ENCODE measurements around the gene PLK2.

PLK2 gene

DNA sequence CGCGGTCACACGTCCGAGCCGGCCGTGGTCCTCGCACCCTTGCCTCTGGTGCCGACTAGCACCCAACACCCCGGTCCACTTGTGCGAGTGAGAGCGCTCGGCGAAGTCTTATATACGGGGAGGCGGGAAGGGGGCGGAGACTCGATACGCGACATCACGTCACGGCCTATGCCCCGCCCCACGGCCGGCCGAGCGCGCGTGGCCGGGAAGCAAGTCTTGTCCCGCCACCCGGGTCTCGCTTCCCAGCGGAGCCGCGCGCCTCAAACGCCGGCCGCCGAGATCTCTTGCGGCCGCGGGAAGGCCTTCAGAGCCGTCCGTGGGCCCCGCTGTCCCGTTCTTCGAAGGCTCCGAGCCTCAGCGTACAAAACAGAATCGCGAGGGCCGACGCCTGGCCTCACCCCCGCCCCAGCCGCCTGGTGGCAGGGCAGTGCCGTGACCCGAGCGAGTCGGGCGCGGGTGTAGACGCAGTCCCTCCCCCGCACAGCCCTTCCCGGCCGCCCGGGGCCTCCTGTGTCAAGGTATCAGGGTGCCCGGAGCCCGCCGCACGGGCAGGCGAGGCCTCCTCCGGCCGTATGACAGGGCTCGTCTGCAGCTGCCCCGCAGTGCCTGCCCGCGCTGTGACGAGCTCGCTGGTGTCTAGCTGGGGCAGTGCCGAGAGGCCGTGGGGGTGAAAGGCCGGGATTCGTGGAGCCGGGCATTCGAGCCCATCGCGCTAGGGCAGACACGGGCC lies at the start of gene PLK2:
Gene PLK2, minus strand, starts transcription at position 85 of the 730 bp plus-strand sequence. CDS start 127 bp downstream, outside the sequence.
- no peak for DNase-seq

DNA sequence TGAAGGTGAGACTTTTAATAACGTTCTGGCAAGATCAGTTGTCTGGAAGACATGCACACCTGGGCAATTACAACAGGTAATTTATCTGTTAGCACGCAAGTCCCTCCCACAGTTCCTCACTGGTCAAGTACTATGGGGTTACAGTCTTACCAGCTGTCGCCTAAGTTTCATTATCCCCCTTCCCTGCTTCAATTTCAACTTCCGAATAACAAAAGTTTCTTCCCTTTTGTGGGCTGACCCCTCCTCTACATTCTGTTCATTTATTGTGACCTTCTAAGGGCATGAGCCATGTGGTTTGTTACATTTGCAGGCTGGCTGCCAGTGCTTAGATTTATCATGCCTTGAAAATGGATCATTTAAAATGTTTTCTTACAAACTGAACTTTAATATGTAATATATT lies 47.8 kb upstream of the PLK2 start:
- no peak for DNase-seq

DNA sequence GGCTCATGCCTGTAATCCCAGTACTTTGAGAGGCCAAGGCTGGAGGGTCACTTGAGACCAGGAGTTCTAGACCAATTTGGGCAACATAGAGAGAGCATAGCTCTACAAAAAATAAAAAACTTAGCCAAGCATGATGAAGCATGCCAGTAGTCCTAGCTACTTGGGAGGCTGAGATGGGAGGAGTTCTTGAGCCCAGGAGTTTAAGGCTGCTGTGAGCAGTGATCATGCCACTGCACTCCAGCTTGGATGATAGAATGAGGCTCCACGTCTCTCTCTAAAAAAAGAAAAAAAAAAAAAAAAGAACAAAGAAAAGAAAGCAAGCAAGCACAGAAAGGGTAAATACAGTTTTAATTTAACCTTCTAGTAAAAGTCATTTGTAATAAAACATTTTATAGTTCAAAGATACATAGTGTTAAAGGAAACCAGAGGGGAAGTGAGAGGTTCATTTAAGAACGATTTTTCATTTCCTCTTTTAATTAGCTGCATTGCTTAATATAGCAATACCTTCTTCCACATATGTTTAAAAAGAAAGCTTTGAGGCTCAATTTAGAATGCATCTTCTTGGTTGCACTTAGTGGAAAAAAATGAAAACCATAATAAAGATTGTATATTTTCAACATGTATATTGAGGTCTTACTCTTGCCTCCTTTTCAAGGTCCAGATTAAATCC lies 46.2 kb upstream of the PLK2 start:
- DNase-seq, result no peak

DNA sequence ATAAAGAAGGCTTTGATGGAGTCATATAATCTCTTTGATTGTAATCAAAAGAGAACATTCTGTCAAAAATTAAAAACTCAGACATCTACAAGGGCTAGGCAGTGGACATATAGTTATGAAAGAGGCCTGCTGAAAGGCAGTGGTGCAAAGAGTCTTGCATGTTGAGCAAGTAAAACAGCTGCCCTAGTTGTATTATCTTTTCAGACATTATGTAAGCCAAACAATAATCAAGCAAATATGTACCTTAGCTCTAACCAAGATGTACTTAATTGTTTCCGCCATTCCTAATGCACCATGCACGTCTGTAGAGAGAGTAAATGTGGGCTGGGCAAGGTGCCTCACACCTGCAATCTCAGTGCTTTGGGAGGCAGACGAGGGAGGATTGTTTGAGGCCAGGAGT lies 45.6 kb upstream of the PLK2 start:
- DNase-seq, result no peak

DNA sequence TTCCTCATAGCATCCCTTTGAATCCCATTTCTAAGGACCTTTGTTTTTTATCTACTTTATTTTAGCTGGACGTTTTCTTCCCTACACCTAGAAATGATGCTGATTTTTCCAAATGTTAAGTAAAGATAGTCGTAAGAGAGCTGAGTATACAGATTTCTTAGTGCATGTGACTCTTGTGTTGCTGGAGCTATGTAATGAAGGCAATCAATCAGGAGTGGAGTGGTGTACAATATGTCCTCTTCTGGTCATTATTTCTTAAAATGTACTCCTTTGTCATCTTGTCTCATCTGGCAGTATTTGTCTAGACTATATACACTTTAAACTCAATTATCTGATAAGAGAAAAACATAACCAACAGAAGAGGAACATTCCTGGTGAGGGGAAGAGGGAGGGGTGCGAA lies 44.9 kb upstream of the PLK2 start:
- no peak for DNase-seq

DNA sequence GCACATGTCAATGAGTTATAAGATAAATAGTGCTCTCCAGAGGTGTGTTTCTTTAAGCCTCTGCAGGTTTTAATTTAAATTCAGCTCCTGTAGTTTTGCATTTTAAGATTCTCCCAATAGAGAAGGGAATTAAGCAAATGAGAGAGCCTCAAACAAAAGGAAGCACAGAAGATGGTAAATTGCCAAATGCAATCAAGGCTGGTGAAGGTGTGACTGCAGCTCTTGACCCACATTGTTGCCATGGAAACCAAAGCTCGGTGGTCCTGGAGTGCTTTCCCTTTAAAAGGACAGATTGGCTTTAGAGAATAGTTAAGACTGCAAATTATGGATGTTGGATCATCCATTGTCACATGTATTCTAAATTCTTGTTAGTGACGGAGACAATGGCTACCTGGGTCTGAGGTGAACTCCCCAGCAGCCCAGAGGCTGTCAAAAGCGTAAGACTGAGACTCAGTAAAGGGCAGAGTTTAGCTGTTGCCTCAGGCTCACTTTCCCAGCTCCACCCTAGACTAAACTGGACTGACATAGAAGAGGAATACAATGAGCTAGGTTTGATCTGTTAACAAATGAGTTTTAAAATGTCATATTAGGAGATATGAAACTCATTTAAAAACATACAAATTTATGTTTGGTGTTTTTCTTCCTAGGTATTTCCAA lies 43.6 kb upstream of the PLK2 start:
- no peak for DNase-seq

DNA sequence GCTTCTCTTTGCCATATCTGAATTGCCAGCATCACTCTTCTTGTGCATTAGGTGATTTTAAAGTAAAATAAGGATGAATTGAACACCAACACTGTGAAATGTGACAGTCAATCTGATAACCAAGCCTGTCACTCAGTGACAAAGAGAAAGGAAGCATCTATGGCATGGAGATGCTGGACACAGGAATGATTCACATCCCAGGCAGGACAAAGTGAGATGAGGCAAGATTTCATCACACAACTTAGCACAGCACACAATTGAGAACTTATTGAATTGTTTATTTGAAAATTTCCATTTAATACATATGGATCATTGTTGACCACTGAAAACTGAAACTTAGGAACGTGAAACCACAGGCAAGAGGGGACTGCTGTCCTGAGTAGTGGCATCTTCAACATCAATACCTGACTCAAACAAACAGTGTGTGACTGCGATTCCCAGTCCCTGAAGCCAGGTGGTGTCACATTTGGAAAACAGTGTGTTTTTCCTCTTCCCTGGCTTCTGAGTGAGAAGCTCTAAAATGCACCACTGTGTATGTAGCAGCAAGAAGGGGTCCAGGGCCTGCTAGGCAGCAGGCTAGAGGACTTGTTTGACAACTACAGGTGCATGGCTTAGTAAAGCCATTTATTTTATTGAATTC lies 42.0 kb upstream of the PLK2 start:
- no peak for DNase-seq

DNA sequence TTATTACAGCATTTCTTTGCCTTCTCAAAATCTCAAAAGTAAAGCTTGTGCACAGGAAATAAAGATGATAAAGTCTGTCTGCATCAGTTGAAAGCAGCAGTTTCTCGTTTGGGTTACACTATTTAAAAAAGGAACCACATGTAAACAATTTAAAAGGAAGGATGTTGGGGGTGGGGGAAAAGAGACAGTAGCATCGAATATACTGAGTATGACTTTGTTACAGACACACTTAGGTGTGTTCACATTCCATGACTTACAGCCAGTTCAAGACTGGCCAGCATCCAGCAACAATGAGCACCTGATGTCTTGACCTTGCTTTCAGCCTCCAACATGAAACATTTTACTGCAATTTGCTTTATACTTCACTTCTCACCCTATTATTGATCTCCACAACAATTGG lies 40.1 kb upstream of the PLK2 start:
- no peak for DNase-seq

DNA sequence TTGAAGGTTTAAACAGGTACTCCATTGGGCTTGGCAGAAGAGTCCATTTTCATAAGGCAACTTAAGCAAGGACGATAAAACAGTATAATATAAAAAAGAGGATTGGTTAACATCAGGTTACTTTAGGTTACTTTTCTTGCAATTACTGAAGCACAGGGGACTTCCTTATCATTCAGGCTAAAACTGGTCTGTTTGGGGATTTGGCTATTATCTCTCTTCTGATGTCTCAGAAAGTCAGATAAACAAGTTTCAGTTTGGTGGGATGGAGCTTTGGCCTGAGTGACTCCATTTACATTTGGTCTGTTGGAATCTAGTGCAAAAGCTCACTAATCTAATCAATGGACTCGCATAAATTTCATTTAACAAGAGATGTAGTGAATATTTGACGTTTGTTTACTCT lies 39.3 kb upstream of the PLK2 start:
- DNase-seq, result no peak

DNA sequence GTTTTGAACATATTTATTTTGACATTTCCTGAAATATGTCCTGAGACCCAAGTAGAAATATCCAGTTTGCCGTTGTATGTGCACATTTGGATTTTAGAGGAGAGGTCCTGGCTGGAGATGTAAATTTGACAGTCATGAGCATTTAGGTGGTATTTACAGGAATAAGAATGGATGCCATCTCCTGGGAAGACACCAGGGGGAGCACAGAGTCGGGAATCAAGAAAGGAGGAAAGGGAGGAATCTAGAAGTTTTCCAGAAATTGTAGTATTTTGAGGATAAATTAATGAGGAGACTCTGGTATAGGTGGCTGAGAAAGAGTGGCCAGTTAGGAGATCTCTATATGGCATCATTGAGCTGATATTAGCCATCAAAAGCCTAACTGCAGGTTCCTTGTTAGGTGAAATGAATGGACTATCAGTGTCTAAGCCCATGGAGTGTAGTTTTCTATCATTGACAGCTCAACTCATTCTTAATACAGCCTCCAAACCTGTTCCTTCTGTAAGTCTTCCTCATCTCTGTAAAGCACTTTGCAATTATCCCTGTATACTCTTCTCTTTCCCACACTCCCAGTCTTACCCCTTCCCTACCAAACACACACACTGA lies 38.6 kb upstream of the PLK2 start:
- DNase-seq, result no peak

DNA sequence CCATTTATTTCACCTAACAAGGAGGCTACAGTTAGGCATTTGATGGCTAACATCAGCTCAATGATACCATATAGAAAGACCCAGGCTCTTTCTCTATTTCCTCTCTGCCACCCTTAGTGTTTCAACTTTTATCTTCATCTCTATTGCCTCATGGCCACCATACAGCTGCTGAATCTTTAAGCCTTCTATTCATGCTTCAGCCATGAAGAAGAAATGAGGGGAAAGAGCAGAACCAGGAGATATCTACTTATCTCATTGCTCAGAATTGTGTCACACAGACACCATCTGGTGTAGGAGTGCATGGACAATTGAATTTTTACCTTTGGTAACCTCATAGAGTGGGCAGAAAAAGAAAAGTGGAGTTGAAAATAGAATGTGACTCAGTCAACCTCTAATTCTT lies 38.0 kb upstream of the PLK2 start:
- no peak for DNase-seq

DNA sequence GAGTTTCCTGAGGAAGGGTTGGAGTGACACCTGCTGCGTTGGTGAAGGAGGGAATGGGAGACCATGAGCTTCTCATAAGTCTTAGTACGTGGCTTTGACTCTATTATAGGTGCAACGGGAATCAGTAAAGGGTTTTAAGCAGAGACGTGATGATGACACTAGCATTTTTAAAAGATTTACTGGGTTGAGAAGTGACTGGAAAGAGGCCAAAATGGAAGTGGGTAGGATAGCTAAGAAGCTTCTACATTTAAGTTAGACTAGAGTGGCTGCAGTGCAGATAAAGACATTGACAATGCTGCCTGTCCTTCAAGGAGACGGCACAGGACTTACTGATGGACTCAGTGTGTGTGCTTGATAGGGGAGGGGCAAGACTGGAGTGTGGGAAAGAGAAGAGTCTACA lies 37.5 kb upstream of the PLK2 start:
- no peak for DNase-seq

DNA sequence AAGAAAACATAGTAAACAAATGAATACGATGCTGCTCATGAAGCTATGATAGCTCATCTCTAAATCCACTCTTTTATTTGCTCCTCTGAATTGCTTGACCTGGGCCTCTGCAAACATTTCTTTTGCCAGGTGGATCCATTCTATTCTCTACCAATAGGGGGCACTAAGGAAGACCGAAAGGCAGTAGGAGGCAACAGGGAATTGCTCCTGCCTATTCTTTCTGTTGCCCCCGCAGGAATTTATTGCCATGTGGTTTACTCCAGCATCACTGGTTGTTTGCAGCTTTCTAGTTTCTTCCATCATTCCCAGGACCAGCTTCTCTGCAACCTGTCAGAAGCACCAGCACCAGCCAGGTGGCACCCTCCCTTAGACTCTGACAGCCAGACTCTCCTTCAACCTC lies 36.6 kb upstream of the PLK2 start:
- DNase-seq, result no peak

DNA sequence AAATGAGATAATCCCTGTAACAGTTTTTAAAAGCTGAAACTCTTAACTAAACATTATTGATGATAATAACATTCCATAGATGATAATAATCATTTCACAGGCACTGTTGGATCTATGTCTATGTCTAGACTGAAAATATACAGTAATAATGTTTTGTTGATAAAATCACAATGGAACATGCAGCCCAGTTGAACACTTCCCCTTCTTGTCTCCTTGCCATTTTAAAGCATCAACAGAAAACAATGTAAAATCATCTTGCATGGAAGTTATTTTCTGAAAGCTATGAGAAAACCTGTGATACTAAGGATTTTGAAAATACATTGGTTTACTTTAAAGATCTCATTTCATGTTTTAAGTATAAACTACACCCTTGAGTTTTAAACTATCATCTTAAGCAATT lies 33.3 kb upstream of the PLK2 start:
- DNase-seq, result no peak

DNA sequence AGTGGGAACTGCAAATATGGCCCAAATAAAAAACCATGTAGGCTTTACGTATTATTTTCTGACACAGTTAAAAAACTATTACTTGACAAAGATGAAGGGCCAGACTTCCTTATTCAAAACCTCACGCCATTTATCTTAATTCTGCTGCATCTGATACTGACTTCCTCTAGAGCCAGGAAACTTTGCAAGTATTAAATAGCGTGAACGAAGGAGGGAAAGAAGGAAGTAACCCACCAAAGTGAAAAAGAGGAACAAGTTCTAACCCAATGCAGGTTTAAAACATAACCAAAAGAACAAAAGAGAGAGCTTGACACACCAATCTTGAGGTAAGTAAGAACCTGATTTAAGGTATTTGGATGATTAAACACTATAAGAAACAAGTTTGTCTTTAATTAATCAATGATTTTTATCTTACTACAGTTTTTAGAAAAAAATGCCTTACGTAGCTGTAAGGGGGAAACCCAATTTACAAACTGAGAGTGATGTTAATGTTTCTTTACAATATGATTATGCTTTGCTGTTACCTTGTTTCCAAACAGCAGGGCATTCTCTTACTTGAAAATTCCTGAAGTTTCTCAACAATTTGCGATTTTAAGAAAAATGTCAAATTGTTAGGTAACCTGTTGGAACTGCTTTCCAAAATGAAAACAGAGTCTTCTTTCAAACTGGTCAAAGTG lies 31.5 kb upstream of the PLK2 start, which contains the start of gene GAPT:
Gene GAPT, plus strand, starts transcription at position 220 of the 677 bp plus-strand sequence. CDS start 3,102 bp downstream, outside the sequence.
- no peak for DNase-seq

DNA sequence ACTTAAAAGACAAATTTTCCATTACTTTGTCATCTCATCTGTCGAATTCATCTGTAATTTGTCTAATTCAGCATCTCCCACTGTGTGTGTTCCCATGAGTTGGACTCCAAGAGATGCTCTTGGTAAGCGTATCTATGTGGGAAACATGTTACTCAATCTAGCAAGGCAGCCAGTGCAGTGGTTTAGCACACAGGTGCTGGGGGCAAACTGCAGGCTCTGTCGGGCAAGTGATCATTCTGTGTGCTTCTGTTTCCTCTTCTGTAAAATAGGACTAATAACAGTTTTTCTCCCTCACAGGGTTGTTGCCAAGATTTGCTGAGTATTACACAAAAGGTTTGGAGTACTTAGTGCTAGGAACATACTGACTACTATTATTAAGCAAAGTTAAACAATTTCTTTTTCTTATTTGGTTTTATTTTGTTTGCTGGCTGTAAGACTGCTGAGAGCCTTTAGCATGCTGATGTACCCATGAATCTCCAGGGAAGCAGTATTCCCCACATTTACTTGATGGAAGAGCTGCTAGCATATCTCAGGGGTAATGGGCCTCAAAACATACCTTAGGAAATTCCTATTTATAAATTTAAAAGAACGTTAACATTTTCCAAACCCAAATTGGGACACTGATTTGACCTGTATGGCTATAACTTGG lies 30.6 kb upstream of the PLK2 start:
- no peak for DNase-seq

DNA sequence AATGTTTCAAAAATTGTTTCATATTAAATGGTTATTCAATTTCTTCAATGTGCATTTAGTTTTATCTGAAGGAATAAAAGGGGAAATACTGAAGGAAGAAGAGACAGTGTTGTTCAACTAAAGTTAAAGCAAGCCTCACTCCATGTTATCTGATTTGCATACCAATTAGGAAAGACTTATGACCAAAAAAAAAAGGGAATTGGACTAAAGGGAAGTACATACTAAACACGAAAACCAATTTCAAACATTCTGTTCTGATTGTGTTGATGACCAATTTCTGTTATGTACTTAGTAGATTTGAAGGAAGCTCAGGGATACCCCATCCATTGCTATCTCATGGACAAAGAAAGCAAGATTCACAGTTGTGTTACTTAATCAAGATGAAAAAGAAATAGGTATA lies 26.4 kb upstream of the PLK2 start:
- no peak for DNase-seq

DNA sequence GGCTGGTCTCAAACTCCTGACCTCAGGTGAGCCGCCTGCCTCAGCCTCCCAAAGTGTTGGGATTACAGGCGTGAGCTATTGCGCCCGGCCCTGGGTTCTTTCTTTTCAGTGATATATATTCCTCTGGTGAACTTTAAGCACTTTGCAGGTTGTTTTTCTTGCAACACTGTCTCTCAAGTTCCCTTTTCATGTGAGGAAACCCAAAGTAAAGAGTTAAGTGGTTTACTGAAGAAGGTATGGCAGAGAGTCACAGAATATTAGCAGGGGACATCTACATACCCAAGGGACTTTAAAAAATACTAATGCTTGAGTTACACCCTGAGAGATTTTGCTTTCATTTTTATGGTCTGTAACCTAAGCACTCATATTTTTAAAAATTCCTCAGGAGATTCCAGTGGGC lies 24.6 kb upstream of the PLK2 start:
- DNase-seq, result no peak

DNA sequence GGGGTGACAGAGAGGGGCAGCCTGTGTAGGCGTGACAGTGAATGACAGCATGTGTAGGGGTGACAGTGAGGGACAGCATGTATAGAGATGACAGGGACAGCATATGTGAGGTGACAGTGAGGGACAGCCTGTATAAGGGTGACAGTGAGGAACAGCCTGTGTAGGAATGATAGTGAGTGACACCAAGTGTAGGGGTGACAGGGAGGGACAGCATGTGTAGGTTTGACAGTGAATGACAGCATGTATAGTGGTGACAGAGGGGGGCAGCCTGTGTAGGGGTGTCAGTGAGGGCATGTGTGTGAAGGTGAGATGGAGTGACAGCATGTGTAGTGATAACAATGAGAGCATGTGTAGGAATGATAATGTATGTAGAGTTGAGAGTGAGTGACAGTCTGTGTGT lies 22.6 kb upstream of the PLK2 start:
- DNase-seq, result no peak

DNA sequence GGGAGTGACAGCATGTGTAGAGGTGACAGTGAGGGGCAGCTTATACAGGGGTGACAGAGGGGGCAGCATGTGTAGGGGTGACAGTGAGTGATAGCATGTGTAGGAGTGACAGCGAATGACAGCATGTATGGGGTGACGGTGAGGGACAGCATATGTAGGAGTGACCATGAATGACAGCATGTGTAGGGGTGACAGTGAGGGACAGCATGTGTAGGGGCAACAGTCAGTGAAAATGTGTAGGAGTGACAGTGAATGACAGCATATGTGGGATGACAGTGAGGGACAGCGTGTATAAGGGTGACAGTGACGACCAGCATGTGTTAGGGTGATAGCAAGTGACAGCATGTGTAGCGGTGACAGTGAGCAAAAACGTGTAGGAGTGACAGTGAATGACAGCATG lies 21.9 kb upstream of the PLK2 start:
- no peak for DNase-seq

DNA sequence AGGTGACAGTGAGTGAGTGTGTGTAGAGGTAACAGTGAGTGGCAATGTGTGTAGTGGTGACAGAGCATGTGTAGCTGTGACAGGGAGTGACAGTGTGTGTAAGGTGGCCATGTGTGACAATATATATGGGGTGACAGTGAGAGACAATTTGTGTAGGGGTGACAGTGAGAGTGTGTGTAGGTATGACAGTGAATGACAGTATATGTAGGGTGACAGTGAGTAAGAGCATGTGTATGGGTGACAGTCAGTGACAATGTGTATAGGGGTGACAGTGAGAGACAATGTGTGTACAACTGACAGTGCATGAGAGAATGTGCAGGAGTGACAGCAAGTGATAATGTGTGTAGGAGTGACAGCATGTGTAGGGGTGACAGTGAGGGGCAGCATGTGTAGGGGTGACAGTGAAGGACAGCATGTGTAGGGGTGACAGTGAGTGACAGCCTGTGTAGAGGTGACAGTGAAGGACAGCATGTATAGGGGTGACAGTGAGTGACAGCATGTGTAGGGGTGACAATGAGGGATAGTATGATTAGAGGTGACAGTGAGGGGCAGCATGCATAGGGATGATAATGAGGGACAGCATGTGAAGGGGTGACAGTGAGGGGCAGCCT lies 21.3 kb upstream of the PLK2 start:
- no peak for DNase-seq
